Ascending aorta (tissue), 2 donors: Measurements from ENCODE around the gene LBX2. TPM values are rescaled to one million over a fixed set of nuclear protein-coding genes. Genes with fewer than 3 reads are reported as not detected.

ENCODE experiments used
- DNase-seq, 2 donors: peaks; one replicate each; pipeline ENCODE4 v3.0.0-alpha.2; 2019; ENCODE audit warnings: low spot score in 2 of 2
- H3K27ac ChIP-seq, 2 donors: fragments of 200-600 bp; sonication (generic); one replicate each; pipeline ENCODE4 v1.5.1; 2016 to 2017; ENCODE audit warnings: mild to moderate bottlenecking in 1 of 2
- H3K27me3 ChIP-seq: fragments of 200-600 bp; sonication (generic); one replicate; pipeline ENCODE4 v1.5.1; 2017
- H3K36me3 ChIP-seq, 2 donors: fragments of 200-600 bp; sonication (generic); one replicate each; pipeline ENCODE4 v1.5.1; 2016
- H3K4me1 ChIP-seq, 2 donors: fragments of 200-600 bp; sonication (generic); one replicate each; pipeline ENCODE4 v1.5.1; 2016 to 2017; ENCODE audit warnings: mild to moderate bottlenecking in 1 of 2
- H3K4me3 ChIP-seq, 2 donors: fragments of 200-600 bp; sonication (generic); one replicate each; pipeline ENCODE4 v1.5.1; 2016 to 2017; ENCODE audit warnings: mild to moderate bottlenecking in 1 of 2
- H3K9me3 ChIP-seq, 2 donors: fragments of 200-600 bp; sonication (generic); one replicate each; pipeline ENCODE4 v1.5.1; 2016
- CTCF ChIP-seq, 3 experiments: fragments of 200-600 bp in 2 of 3; fragments of 450-650 bp in 1 of 3; sonication (generic) in 2 of 3; IDR thresholded peaks; one replicate each; pipeline ENCODE4 v1.5.1; 2016 to 2019; ENCODE audit warnings: antibody characterized with exemption in 3 of 3, mild to moderate bottlenecking in 1 of 3, moderate library complexity in 1 of 3
- intact Hi-C: fragments of 100-400 bp; cut with DNase I; formaldehyde crosslinking; loops from one replicate; pipeline ENCODE4 v1.15.1; 2023
- total RNA-seq: library from RNA; depleted of rRNA; stranded (reverse); fragments of >200 nt; gene quantifications from one replicate; pipeline ENCODE4 v1.1.0, GENCODE V29; 2016

Gene LBX2
- total RNA-seq = 3.0 TPM

GRCh38 chr2:74499267-74499939 lies at the start of gene LBX2:
Gene LBX2 (minus strand): TSS chr2:74499603. CDS start chr2:74499537, 66 bp downstream.
- no peaks in the 10 kb centered on the region for H3K9me3 ChIP-seq
- H3K4me3 ChIP-seq = peak within 1 kb of the TSS; percentile 12 to 51
- H3K27ac ChIP-seq = no peak within 1 kb of the TSS
- peaks cover 5% of the 10 kb centered on the region for H3K27me3 ChIP-seq
- no peaks in the 10 kb centered on the region for H3K36me3 ChIP-seq
- intact Hi-C loops = no loop called here
- no peak for DNase-seq
- no peak for TF ChIP-seq CTCF (IDR thresholded peaks at IDR 0.05)
- peaks cover 3 to 13% of the 10 kb centered on the region in 2 donors for H3K4me1 ChIP-seq

DNA sequence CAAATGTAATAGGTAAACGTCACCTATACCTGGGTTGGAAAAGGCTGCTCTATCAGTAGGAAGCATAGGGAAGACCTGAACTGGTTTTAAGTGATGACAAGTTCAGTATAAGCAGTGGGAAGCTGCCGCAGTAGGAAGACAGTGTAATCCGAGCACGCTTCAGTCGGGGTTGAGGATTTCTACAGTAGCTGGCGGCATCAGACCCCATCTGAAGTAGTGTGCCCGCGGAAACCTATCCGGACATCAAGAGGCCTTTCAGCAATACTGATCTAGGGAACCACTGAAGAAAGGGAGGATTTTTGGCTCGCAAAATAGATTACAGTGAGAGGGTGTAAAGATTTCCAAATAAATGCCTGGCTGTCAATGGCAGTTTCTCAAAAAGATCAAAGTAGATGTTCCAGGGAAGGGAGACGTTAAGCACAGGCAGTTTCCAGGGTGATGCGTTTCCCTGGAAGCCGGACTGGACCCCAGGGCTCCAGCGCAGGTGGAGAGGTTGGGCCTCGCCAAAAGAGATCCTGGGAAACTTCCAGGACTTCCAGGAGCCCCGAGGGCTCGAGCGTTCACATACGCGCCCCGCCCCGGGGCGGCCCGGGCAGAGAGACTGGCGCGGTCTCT lies 49.0 kb upstream of the LBX2 start:
- no peaks in the 10 kb centered on the region for H3K36me3 ChIP-seq
- H3K27me3 ChIP-seq = no peaks in the 10 kb centered on the region
- no peak for TF ChIP-seq CTCF (IDR thresholded peaks at IDR 0.05)
- peaks cover 7 to 14% of the 10 kb centered on the region in 2 donors for H3K4me1 ChIP-seq
- no peaks in the 10 kb centered on the region for H3K9me3 ChIP-seq
- H3K4me3 ChIP-seq = peak overlapping the region; percentile 53 to 70
- peak in 1 of 2 donors; percentile 62 for DNase-seq
- intact Hi-C loops = loop anchor here (2.0 kb wide), 1 partner anchor 20 kb away; no protein-coding TSS in a partner anchor
- H3K27ac ChIP-seq = peak overlapping the region; percentile 59 to 71

GRCh38 chr2:74546004-74546403 lies 46.6 kb upstream of the LBX2 start:
- intact Hi-C loops = no loop called here
- Histone ChIP-seq H3K27me3 (no peaks in the 10 kb centered on the region), H3K4me3 (no peak overlapping the region), H3K9me3 (no peaks in the 10 kb centered on the region), H3K36me3 (no peaks in the 10 kb centered on the region), H3K27ac (no peak overlapping the region), H3K4me1 (peaks cover 6 to 7% of the 10 kb centered on the region in 2 donors)
- TF ChIP-seq CTCF (IDR thresholded peaks at IDR 0.05) = no peak
- DNase-seq = no peak

- H3K27me3 ChIP-seq = no peaks in the 10 kb centered on the region
- intact Hi-C loops = no loop called here
- TF ChIP-seq CTCF (IDR thresholded peaks at IDR 0.05) = no peak
Measured at GRCh38 chr2:74544634-74545033, 45.2 kb upstream of the LBX2 start.

GRCh38 chr2:74542978-74543377 lies 43.6 kb upstream of the LBX2 start:
- no peak overlapping the region for H3K4me3 ChIP-seq
- intact Hi-C loops = no loop called here
- no peaks in the 10 kb centered on the region for H3K27me3 ChIP-seq
- no peaks in the 10 kb centered on the region for H3K9me3 ChIP-seq
- no peaks in the 10 kb centered on the region for H3K36me3 ChIP-seq
- H3K4me1 ChIP-seq = no peaks in the 10 kb centered on the region
- no peak for TF ChIP-seq CTCF (IDR thresholded peaks at IDR 0.05)
- H3K27ac ChIP-seq = no peak overlapping the region
- no peak for DNase-seq

More at GRCh38 chr2:74544634-74545033, 45.2 kb upstream of the LBX2 start:
- H3K4me3 ChIP-seq = no peak overlapping the region
- no peaks in the 10 kb centered on the region for H3K36me3 ChIP-seq
- peak in 1 of 2 donors; percentile 25 for DNase-seq
- peaks cover 5 to 6% of the 10 kb centered on the region in 2 donors for H3K4me1 ChIP-seq
- H3K27ac ChIP-seq = no peak overlapping the region
- H3K9me3 ChIP-seq = no peaks in the 10 kb centered on the region
